ENCODE measurements around the gene PEAR1.

- TF ChIP-seq CTCF (IDR thresholded peaks at IDR 0.05) = no peak
- no peak for TF ChIP-seq POLR2A (IDR thresholded peaks at IDR 0.05)
- no peak for TF ChIP-seq POLR2AphosphoS5 (IDR thresholded peaks at IDR 0.05; ENCODE audit: insufficient read depth in 1 of 2, low read depth in 1 of 2)
These were observed 483 bp downstream of the PEAR1 start for GRCh38 chr1:156894001-156894400.
